K562 (cell line): ENCODE results near the gene HSD17B3.

Source experiments
- CBX5 ChIP-seq: IDR thresholded peaks from 2 replicates; pipeline ENCODE4 v1.6.1; 2014; ENCODE audit warnings: low read depth, borderline replicate concordance
- CTCF ChIP-seq, 3 experiments: IDR thresholded peaks in 2 of 3; conservative IDR thresholded peaks in 1 of 3; 2 replicates each; pipeline ENCODE4 v1.5.1; 2011 to 2012; ENCODE audit warnings: low read length in 3 of 3, mild to moderate bottlenecking in 3 of 3, control low read depth in 2 of 3, improper control_type of control experiment in 1 of 3, inconsistent platforms in 1 of 3, low read depth in 1 of 3, mixed read lengths in 1 of 3, moderate library complexity in 1 of 3; ENCODE audit not compliant: insufficient read depth in 2 of 3
- MAFK ChIP-seq: IDR thresholded peaks from 2 replicates; pipeline ENCODE4 v1.6.1; 2011; ENCODE audit warnings: low read length, improper control_type of control experiment
- PBX2 ChIP-seq, 2 experiments: IDR thresholded peaks in 1 of 2; conservative IDR thresholded peaks in 1 of 2; 2 replicates each; pipeline ENCODE4 v1.6.1; 2016; ENCODE audit warnings: low read depth in 2 of 2, mild to moderate bottlenecking in 1 of 2, missing compliant biosample characterization in 1 of 2, missing genetic modification characterization in 1 of 2, moderate library complexity in 1 of 2

- TF ChIP-seq MAFK (no peak), CTCF (IDR thresholded peaks at IDR 0.05 in 2 of 3, conservative IDR thresholded peaks at IDR 0.05 in 1 of 3; ENCODE audit: insufficient read depth in 2 of 3, low read depth in 1 of 3, low read length in 3 of 3) (no peak), PBX2 (CRISPR knock-in tag; IDR thresholded peaks at IDR 0.05; ENCODE audit: low read depth) (no peak), PBX2 (tag; conservative IDR thresholded peaks at IDR 0.05; ENCODE audit: low read depth) (no peak), CBX5 (no peak)
Observed at GRCh38 chr9:96289392-96289791, 12.6 kb downstream of the HSD17B3 start.
